Hepatocyte (in vitro differentiated cells): ENCODE results near the gene RGL3. TPM values are rescaled to one million over a fixed set of nuclear protein-coding genes. Genes with fewer than 3 reads are reported as not detected.
"Not testable (repeated sequence)": the region's sequence is repeated elsewhere in the genome, so short reads cannot be mapped to it uniquely, and the experiment has no call there.

Experiments
- DNase-seq: peaks from one replicate; pipeline ENCODE4 v3.0.0-alpha.2; 2016; ENCODE audit warnings: low spot score
- H2AFZ ChIP-seq: fragments of 200-600 bp; sonication (generic); 2 replicates; pipeline ENCODE4 v1.6.0; 2016; ENCODE audit warnings: antibody characterized with exemption, mild to moderate bottlenecking
- H3K27ac ChIP-seq: fragments of 200-600 bp; sonication (generic); 2 replicates; pipeline ENCODE4 v1.5.1; 2016; ENCODE audit warnings: mild to moderate bottlenecking
- H3K27me3 ChIP-seq: fragments of 200-600 bp; sonication (generic); 2 replicates; pipeline ENCODE4 v1.6.1; 2016
- H3K36me3 ChIP-seq: fragments of 200-600 bp; sonication (generic); replicated peaks from 2 replicates; pipeline ENCODE4 v1.5.1; 2016; ENCODE audit warnings: low read depth; ENCODE audit not compliant: insufficient read depth
- H3K4me1 ChIP-seq: fragments of 200-600 bp; sonication (generic); 2 replicates; pipeline ENCODE4 v1.5.1; 2016; ENCODE audit warnings: mild to moderate bottlenecking, moderate library complexity; ENCODE audit not compliant: insufficient read depth
- H3K4me2 ChIP-seq: fragments of 200-600 bp; sonication (generic); 2 replicates; pipeline ENCODE4 v1.6.0; 2016
- H3K4me3 ChIP-seq: fragments of 200-600 bp; sonication (generic); 2 replicates; pipeline ENCODE4 v1.5.1; 2016; ENCODE audit warnings: mild to moderate bottlenecking
- H3K79me2 ChIP-seq: fragments of 200-600 bp; sonication (generic); 2 replicates; pipeline ENCODE4 v1.6.0; 2017; ENCODE audit warnings: mild to moderate bottlenecking
- H3K9me2 ChIP-seq: fragments of 200-600 bp; sonication (generic); replicated peaks from 2 replicates; pipeline ENCODE4 v1.6.0; 2017; ENCODE audit warnings: mild to moderate bottlenecking; ENCODE audit not compliant: insufficient read depth
- H3K9me3 ChIP-seq: fragments of 200-600 bp; sonication (generic); 2 replicates; pipeline ENCODE4 v1.5.1; 2016; ENCODE audit warnings: low read depth, mild to moderate bottlenecking
- H4K20me1 ChIP-seq: fragments of 200-600 bp; sonication (generic); 2 replicates; pipeline ENCODE4 v1.6.0; 2016; ENCODE audit warnings: mild to moderate bottlenecking; ENCODE audit not compliant: insufficient read depth, poor library complexity, severe bottlenecking
- EZH2 ChIP-seq: fragments of 200-600 bp; sonication (generic); IDR thresholded peaks from 2 replicates; pipeline ENCODE4 v1.6.1; 2016; ENCODE audit warnings: antibody characterized with exemption, mild to moderate bottlenecking, borderline replicate concordance
- EZH2phosphoT487 ChIP-seq: fragments of 200-600 bp; sonication (generic); IDR thresholded peaks from one replicate; pipeline ENCODE4 v1.6.1; 2018; ENCODE audit warnings: antibody characterized with exemption, mild to moderate bottlenecking, low read depth, moderate library complexity; ENCODE audit not compliant: unreplicated experiment, severe bottlenecking
- WGBS: methylation state at CpG from one replicate; pipeline ENCODE4 v1.1.6; 2016; ENCODE audit warnings: low lambda C conversion rate; ENCODE audit errors: missing lambda C conversion rate; 5-methylcytosine and 5-hydroxymethylcytosine counted together
- polyA plus RNA-seq: library from polyadenylated mRNA; unstranded; fragments of >200 nt; fragmentation: Nextera tagmentation; extraction: Ambion mirVana; gene quantifications from 2 replicates; pipeline ENCODE4 v1.2.1, GENCODE V29; 2016
- total RNA-seq: library from RNA; depleted of rRNA; stranded (reverse); fragments of >200 nt; gene quantifications from 2 replicates; pipeline ENCODE4 v1.2.3, GENCODE V29; 2014
- TF ChIP-seq, protein P1 (sequence below): fragments of 200-600 bp; sonication (generic); IDR thresholded peaks from 2 replicates; pipeline ENCODE4 v1.5.1; 2016; ENCODE audit warnings: antibody characterized with exemption, mild to moderate bottlenecking; ENCODE audit not compliant: poor library complexity

Gene RGL3
- total and polyA plus RNA-seq, 2 experiments from 2014 or later = 20.6 to 55.6 TPM

DNA sequence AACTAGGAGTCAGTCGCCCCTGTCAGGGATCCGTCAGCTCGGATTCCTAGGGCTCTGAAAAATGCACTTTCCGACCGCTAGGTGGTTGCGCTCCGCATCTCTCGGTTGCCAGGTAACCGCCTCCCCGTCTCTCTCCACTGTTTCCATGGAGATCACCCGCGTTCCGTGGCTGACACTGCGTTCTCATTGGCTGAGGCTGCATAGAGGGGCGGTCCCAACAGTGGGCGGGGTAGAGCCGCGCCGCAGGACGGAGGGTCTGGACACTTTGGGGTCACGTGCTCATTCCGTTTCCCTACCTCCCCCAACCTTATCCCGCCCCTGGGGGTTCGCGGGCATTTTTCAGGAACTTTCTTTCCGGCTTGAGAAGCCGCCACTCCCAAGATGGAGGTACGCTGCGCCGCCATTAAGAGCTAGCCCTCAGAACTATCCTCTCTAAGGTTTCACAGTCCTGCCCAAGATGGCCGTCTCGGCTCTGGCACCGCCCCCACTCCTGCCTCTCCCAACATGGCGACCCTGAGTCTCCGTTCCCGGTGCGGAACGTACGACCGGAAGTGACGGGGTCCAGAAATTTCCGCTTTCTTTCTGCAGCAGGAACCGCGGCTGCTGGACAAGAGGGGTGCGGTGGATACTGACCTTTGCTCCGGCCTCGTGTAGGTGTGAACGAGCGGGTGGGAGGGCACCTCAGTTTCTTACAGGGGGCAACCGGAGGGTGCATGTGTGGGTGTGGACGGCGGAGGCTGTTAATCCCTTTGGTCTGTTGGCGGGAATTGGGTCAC, 16.1 kb upstream of the RGL3 start, which contains the start of the genes ODAD3 and PRKCSH:
Gene ODAD3, minus strand, starts transcription at position 65 of the 776 bp plus-strand sequence. CDS start 105 bp downstream, outside the sequence.
Gene PRKCSH, plus strand, starts transcription at position 579 of the 776 bp plus-strand sequence. CDS start 483 bp downstream, outside the sequence.
- peak; percentile 100 for DNase-seq

GRCh38 chr19:11434703-11435056, 15.6 kb upstream of the RGL3 start:
- Histone ChIP-seq H3K79me2 (peaks cover 30% of the 10 kb centered on the region), H3K9me3 (no peaks in the 10 kb centered on the region), H3K4me3 (no peak overlapping the region), H3K36me3 (no peaks in the 10 kb centered on the region), H2AFZ (peak overlapping the region; percentile 45), H4K20me1 (no peaks in the 10 kb centered on the region), H3K9me2 (no peaks in the 10 kb centered on the region), H3K4me1 (peaks cover 12% of the 10 kb centered on the region), H3K27me3 (no peaks in the 10 kb centered on the region), H3K4me2 (peak overlapping the region; percentile 70), H3K27ac (peak overlapping the region; percentile 32)
- TF ChIP-seq EZH2phosphoT487 = no peak
- TF ChIP-seq, protein P1, sequence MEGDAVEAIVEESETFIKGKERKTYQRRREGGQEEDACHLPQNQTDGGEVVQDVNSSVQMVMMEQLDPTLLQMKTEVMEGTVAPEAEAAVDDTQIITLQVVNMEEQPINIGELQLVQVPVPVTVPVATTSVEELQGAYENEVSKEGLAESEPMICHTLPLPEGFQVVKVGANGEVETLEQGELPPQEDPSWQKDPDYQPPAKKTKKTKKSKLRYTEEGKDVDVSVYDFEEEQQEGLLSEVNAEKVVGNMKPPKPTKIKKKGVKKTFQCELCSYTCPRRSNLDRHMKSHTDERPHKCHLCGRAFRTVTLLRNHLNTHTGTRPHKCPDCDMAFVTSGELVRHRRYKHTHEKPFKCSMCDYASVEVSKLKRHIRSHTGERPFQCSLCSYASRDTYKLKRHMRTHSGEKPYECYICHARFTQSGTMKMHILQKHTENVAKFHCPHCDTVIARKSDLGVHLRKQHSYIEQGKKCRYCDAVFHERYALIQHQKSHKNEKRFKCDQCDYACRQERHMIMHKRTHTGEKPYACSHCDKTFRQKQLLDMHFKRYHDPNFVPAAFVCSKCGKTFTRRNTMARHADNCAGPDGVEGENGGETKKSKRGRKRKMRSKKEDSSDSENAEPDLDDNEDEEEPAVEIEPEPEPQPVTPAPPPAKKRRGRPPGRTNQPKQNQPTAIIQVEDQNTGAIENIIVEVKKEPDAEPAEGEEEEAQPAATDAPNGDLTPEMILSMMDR = no peak
- no peak for TF ChIP-seq EZH2
- 18% methylated on average over 9 of the region's 9 CpGs for WGBS
- DNase-seq = no peak

More for the DNA sequence above, 16.1 kb upstream of the RGL3 start, which contains the start of the genes ODAD3 and PRKCSH:
- H3K4me1 ChIP-seq = peaks cover 12% of the 10 kb centered on the region
- H3K27ac ChIP-seq = peak within 1 kb of the TSS; percentile 64
- H3K36me3 ChIP-seq = no peaks in the 10 kb centered on the region
- peak within 1 kb of the TSS; percentile 58 for H2AFZ ChIP-seq
- H3K4me2 ChIP-seq = peak within 1 kb of the TSS; percentile 97
- peak within 1 kb of the TSS; percentile 56 for H3K4me3 ChIP-seq
- H3K9me2 ChIP-seq = no peaks in the 10 kb centered on the region
- no peaks in the 10 kb centered on the region for H3K27me3 ChIP-seq
- no peaks in the 10 kb centered on the region for H3K9me3 ChIP-seq
- WGBS = under 1% methylated on average over 48 of the region's 53 CpGs
- H4K20me1 ChIP-seq = no peaks in the 10 kb centered on the region
- TF ChIP-seq EZH2phosphoT487 = no peak
- TF ChIP-seq, protein P1 = peak; percentile 74
- no peak for TF ChIP-seq EZH2
- peaks cover 32% of the 10 kb centered on the region for H3K79me2 ChIP-seq

DNA sequence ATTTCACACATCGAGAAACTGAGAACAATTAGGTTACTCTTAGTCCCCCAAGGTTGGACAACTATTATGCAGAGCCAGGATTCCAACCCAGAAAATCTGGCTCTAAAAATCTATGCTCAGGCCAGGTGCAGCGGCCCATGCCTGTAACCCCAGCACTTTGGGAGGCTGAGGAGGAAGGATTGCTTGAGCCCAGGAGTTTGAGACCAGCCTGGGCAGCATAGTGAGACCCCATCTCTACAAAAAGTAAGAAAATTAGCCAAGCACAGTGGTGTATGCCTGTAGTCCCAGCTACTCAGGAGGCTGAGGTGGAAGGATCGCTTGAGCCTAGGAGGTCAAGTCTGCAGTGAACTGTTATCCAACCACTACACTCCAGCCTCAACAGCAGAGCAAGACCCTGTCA, 14.4 kb upstream of the RGL3 start:
- H3K9me3 ChIP-seq, H3K27ac ChIP-seq, H3K9me2 ChIP-seq, DNase-seq, H3K4me2 ChIP-seq, H3K4me3 ChIP-seq, H4K20me1 ChIP-seq, H3K36me3 ChIP-seq, H2AFZ ChIP-seq, H3K27me3 ChIP-seq: not testable (repeated sequence)
- Histone ChIP-seq H3K79me2 (peaks cover 23% of the 10 kb centered on the region), H3K4me1 (peaks cover 12% of the 10 kb centered on the region)
- WGBS = 100% methylated on average over 3 of the region's 3 CpGs

GRCh38 chr19:11426656-11427055, 7.5 kb upstream of the RGL3 start:
- Histone ChIP-seq H4K20me1 (no peaks in the 10 kb centered on the region), H3K4me2 (no peak overlapping the region), H3K27me3 (peaks cover 3% of the 10 kb centered on the region), H3K79me2 (no peaks in the 10 kb centered on the region), H3K27ac (no peak overlapping the region), H3K4me1 (peaks cover 7% of the 10 kb centered on the region), H2AFZ (no peak overlapping the region), H3K9me3 (no peaks in the 10 kb centered on the region), H3K36me3 (no peaks in the 10 kb centered on the region), H3K9me2 (no peaks in the 10 kb centered on the region), H3K4me3 (no peak overlapping the region)
- DNase-seq = no peak
- TF ChIP-seq, protein P1 = no peak
- TF ChIP-seq EZH2 = no peak
- no peak for TF ChIP-seq EZH2phosphoT487
- 89% methylated on average over 19 of the region's 19 CpGs for WGBS
